DOHH2 (cell line): ENCODE measurements around the gene RNU5D-1.

Experiments
- EZH2phosphoT487 ChIP-seq: fragments of 200-600 bp; sonication (generic); IDR thresholded peaks from 2 replicates; pipeline ENCODE4 v1.6.1; 2017; ENCODE audit warnings: borderline replicate concordance, mild to moderate bottlenecking, antibody characterized with exemption, low read length, moderate library complexity, mixed read lengths
- TF ChIP-seq, protein P1 (sequence below): fragments of 200-600 bp; sonication (generic); IDR thresholded peaks from one replicate; pipeline ENCODE4 v1.5.1; 2014; ENCODE audit warnings: antibody characterized with exemption, mild to moderate bottlenecking, low read depth, low read length; ENCODE audit not compliant: poor library complexity, severe bottlenecking

DNA sequence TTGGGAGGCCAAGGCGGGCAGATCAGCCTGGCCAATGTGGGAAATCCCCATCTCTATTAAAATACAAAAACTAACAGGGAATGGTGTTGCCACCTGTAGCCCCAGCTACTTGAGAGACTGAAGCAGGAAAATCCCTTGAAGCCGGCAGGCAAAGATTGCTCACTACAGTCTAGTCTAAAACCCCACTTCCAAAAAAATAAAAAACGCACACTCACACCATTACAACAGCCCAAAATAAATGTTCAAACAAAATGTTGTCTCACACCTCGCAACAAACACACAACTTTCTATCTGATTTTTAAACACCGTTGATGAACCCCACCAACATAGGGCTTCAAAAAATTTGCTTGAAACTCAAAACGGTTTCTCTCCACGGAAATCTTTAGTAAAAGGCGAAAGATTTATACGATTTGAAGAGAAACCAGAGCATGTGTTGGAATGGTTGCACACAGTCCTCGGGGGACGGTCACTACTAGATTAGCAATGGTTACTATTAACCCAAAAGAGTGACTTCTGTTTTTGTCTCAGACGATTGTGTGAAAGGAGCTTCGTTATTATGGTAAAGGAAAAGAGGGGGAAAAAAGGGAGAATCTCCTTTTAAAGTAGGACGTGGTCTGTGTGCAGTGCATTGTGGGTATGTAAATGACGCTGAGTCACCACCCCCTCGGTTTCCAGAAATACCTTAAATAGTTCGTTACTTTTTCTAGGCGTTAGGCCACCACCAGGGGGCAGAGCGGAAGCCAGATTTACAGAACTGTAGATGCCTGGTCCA lies at the start of gene RNU5D-1:
- TF ChIP-seq, protein P1, sequence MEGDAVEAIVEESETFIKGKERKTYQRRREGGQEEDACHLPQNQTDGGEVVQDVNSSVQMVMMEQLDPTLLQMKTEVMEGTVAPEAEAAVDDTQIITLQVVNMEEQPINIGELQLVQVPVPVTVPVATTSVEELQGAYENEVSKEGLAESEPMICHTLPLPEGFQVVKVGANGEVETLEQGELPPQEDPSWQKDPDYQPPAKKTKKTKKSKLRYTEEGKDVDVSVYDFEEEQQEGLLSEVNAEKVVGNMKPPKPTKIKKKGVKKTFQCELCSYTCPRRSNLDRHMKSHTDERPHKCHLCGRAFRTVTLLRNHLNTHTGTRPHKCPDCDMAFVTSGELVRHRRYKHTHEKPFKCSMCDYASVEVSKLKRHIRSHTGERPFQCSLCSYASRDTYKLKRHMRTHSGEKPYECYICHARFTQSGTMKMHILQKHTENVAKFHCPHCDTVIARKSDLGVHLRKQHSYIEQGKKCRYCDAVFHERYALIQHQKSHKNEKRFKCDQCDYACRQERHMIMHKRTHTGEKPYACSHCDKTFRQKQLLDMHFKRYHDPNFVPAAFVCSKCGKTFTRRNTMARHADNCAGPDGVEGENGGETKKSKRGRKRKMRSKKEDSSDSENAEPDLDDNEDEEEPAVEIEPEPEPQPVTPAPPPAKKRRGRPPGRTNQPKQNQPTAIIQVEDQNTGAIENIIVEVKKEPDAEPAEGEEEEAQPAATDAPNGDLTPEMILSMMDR, result peak; percentile 83
- no peak for TF ChIP-seq EZH2phosphoT487
